OCI-LY1 (cell line): ENCODE measurements around the gene IFI44L.

Source experiments
- H2AFZ ChIP-seq: fragments of 200-600 bp; sonication (generic), shearing (Covaris generic); 2 replicates; pipeline ENCODE4 v1.6.0; 2014; ENCODE audit warnings: antibody characterized with exemption, mild to moderate bottlenecking, low read length
- H3F3A ChIP-seq: fragments of 200-600 bp; sonication (generic), shearing (Covaris generic); 2 replicates; pipeline ENCODE4 v1.6.0; 2014; ENCODE audit warnings: mild to moderate bottlenecking, antibody characterized with exemption, low read length, moderate library complexity; ENCODE audit not compliant: insufficient read depth
- H3K27ac ChIP-seq: fragments of 200-600 bp; sonication (generic); 2 replicates; pipeline ENCODE4 v1.5.1; 2014; ENCODE audit warnings: low read length, mixed run types, mild to moderate bottlenecking, low read depth; ENCODE audit not compliant: poor library complexity, severe bottlenecking
- H3K27me3 ChIP-seq: fragments of 200-600 bp; sonication (generic); 2 replicates; pipeline ENCODE4 v1.6.0; 2014; ENCODE audit warnings: antibody characterized with exemption, mild to moderate bottlenecking, low read length, moderate library complexity; ENCODE audit not compliant: insufficient read depth
- H3K36me3 ChIP-seq: fragments of 200-600 bp; sonication (generic); 2 replicates; pipeline ENCODE4 v1.6.1; 2014; ENCODE audit warnings: mild to moderate bottlenecking, antibody characterized with exemption, low read length, moderate library complexity, mixed read lengths; ENCODE audit not compliant: insufficient read depth
- H3K4me1 ChIP-seq: fragments of 200-600 bp; sonication (generic); 2 replicates; pipeline ENCODE4 v1.5.1; 2014; ENCODE audit warnings: mild to moderate bottlenecking, low read length, moderate library complexity; ENCODE audit not compliant: insufficient read depth, severe bottlenecking
- H3K4me2 ChIP-seq: fragments of 200-600 bp; sonication (generic), shearing (Covaris generic); 2 replicates; pipeline ENCODE4 v1.6.1; 2014; ENCODE audit warnings: low read length
- H3K4me3 ChIP-seq: fragments of 200-600 bp; sonication (generic); 2 replicates; pipeline ENCODE4 v1.5.1; 2014; ENCODE audit warnings: low read length, low read depth, mild to moderate bottlenecking, mixed read lengths; ENCODE audit not compliant: poor library complexity, severe bottlenecking
- H3K79me2 ChIP-seq: fragments of 200-600 bp; shearing (Covaris generic); 2 replicates; pipeline ENCODE4 v1.6.1; 2016; ENCODE audit warnings: mixed run types, low read length, mixed read lengths; ENCODE audit not compliant: insufficient read depth
- H3K9ac ChIP-seq: fragments of 200-600 bp; sonication (generic), shearing (Covaris generic); 2 replicates; pipeline ENCODE4 v1.6.1; 2014; ENCODE audit warnings: mild to moderate bottlenecking, low read length, mixed read lengths
- H3K9me2 ChIP-seq: fragments of 200-600 bp; sonication (generic), shearing (Covaris generic); 2 replicates; pipeline ENCODE4 v1.6.1; 2014; ENCODE audit warnings: low read depth, mild to moderate bottlenecking, low read length, mixed read lengths
- H3K9me3 ChIP-seq: fragments of 200-600 bp; shearing (Covaris generic); 2 replicates; pipeline ENCODE4 v1.6.1; 2014; ENCODE audit warnings: low read length, mixed read lengths
- H4K20me1 ChIP-seq: fragments of 200-600 bp; sonication (generic), shearing (Covaris generic); 2 replicates; pipeline ENCODE4 v1.6.0; 2016; ENCODE audit warnings: mild to moderate bottlenecking, low read length; ENCODE audit not compliant: insufficient read depth
- CTCF ChIP-seq: fragments of 200-600 bp; sonication (generic), shearing (Covaris generic); IDR thresholded peaks from 2 replicates; pipeline ENCODE4 v1.5.1; 2017; ENCODE audit warnings: mild to moderate bottlenecking, antibody characterized with exemption, low read length, moderate library complexity, mixed read lengths
- EZH2 ChIP-seq: fragments of 200-600 bp; sonication (generic), shearing (Covaris generic); IDR thresholded peaks from 2 replicates; pipeline ENCODE4 v1.8.0; 2017; ENCODE audit warnings: borderline replicate concordance, mixed run types, mild to moderate bottlenecking, antibody characterized with exemption, low read length, moderate library complexity, mixed read lengths

The IFI44L gene

GRCh38 chr1:78682496-78682895 is 62.2 kb downstream of the IFI44L start:
- no peaks in the 10 kb centered on the region for H3K9me2 ChIP-seq
- no peaks in the 10 kb centered on the region for H3F3A ChIP-seq
- H3K9ac ChIP-seq, result no peak overlapping the region
- no peaks in the 10 kb centered on the region for H3K4me1 ChIP-seq
- TF ChIP-seq EZH2, result no peak
- no peak for TF ChIP-seq CTCF
- no peaks in the 10 kb centered on the region for H3K9me3 ChIP-seq
- no peaks in the 10 kb centered on the region for H4K20me1 ChIP-seq
- H2AFZ ChIP-seq, result no peak overlapping the region
- no peak overlapping the region for H3K4me2 ChIP-seq
- no peaks in the 10 kb centered on the region for H3K79me2 ChIP-seq
- H3K4me3 ChIP-seq, result no peak overlapping the region
- no peaks in the 10 kb centered on the region for H3K27me3 ChIP-seq
- H3K27ac ChIP-seq, result no peak overlapping the region
- no peaks in the 10 kb centered on the region for H3K36me3 ChIP-seq

- no peaks in the 10 kb centered on the region for H3K27me3 ChIP-seq
- H4K20me1 ChIP-seq, result no peaks in the 10 kb centered on the region
- H3K9ac ChIP-seq, result no peak overlapping the region
- no peaks in the 10 kb centered on the region for H3K9me3 ChIP-seq
- H3K4me3 ChIP-seq, result no peak overlapping the region
- H3F3A ChIP-seq, result no peaks in the 10 kb centered on the region
- H3K4me1 ChIP-seq, result no peaks in the 10 kb centered on the region
- no peak overlapping the region for H3K27ac ChIP-seq
- no peak overlapping the region for H3K4me2 ChIP-seq
- no peak for TF ChIP-seq CTCF
- TF ChIP-seq EZH2, result no peak
- H3K9me2 ChIP-seq, result no peaks in the 10 kb centered on the region
- no peaks in the 10 kb centered on the region for H3K36me3 ChIP-seq
- H3K79me2 ChIP-seq, result no peaks in the 10 kb centered on the region
- no peak overlapping the region for H2AFZ ChIP-seq
Observed at GRCh38 chr1:78683079-78683478, 62.8 kb downstream of the IFI44L start.

- H3K9me2 ChIP-seq, result no peaks in the 10 kb centered on the region
Observed at GRCh38 chr1:78687315-78687714, 67.1 kb downstream of the IFI44L start.

More at GRCh38 chr1:78687315-78687714, 67.1 kb downstream of the IFI44L start:
- H4K20me1 ChIP-seq, result no peaks in the 10 kb centered on the region
- TF ChIP-seq CTCF (no peak), EZH2 (no peak)
- no peak overlapping the region for H3K4me3 ChIP-seq
- H3K36me3 ChIP-seq, result no peaks in the 10 kb centered on the region
- no peak overlapping the region for H3K9ac ChIP-seq
- no peaks in the 10 kb centered on the region for H3K27me3 ChIP-seq
- H3K27ac ChIP-seq, result no peak overlapping the region
- no peak overlapping the region for H3K4me2 ChIP-seq
- H3F3A ChIP-seq, result no peaks in the 10 kb centered on the region
- no peaks in the 10 kb centered on the region for H3K9me3 ChIP-seq
- no peaks in the 10 kb centered on the region for H3K4me1 ChIP-seq
- no peak overlapping the region for H2AFZ ChIP-seq
- H3K79me2 ChIP-seq, result no peaks in the 10 kb centered on the region
